GM12892 (cell line): ENCODE measurements around the gene TBC1D5.
A peak's percentile ranks its signal among the peaks of the same experiment; 100 is the strongest.

Experiments
- DNase-seq: peaks from one replicate; pipeline ENCODE4 v3.0.0; 2011; ENCODE audit not compliant: insufficient read length
- FAIRE-seq: peaks from 2 replicates; lab custom pipeline; 2011; peaks lifted over from hg19 to GRCh38; lab: Jason Lieb, UNC
- POLR2A ChIP-seq: IDR thresholded peaks from 2 replicates; pipeline ENCODE4 v1.6.1; 2011; ENCODE audit warnings: low read depth, low read length, control low read depth
- POLR2AphosphoS5 ChIP-seq: IDR thresholded peaks from 2 replicates; pipeline ENCODE4 v1.6.1; 2011; ENCODE audit warnings: low read depth, low read length, control low read depth
- TAF1 ChIP-seq: IDR thresholded peaks from 2 replicates; pipeline ENCODE4 v1.6.1; 2011; ENCODE audit warnings: low read depth, mild to moderate bottlenecking, control low read depth, low read length, borderline replicate concordance

The TBC1D5 gene

DNA sequence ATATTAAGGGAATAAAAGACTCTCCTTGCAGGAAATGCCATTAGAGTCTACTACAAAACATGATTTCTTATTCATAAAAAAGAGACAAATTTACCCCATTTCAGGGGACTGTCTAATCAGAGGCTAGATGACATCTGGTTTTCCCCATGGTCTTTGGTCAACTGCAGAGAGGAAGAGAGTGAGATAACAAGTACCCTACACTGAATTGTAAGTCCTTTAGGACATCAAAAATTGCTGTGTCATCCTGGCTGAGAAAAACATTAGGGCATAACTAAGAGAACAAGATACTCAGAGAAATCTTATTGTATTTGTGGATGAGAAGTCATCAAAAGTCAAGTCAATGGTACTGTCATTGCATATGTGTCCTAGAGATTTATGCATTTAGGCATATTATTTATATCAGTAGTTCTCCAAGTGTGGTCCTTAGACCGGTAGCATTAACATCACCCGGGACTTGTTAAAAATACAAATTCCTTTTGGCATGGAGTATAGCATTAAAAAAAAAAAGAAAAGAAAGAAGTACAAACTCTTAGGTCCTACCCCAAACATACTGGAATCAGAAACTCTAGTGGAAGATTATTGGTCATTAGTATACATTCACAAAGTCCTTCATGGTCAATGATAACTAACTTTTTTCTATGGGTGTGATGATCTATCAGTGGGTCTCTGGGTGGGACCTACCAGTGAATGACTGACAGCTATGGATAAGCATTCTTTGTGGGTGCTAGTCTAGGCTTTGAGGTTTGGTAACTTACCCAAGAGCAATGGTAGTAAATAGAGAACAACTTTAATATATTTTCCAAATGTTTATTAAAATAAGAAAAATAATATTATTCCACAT, 29.0 kb upstream of the TBC1D5 start:
- FAIRE-seq (no peak), DNase-seq (no peak)
- TF ChIP-seq POLR2A = no peak
- no peak for TF ChIP-seq POLR2AphosphoS5
- no peak for TF ChIP-seq TAF1

DNA sequence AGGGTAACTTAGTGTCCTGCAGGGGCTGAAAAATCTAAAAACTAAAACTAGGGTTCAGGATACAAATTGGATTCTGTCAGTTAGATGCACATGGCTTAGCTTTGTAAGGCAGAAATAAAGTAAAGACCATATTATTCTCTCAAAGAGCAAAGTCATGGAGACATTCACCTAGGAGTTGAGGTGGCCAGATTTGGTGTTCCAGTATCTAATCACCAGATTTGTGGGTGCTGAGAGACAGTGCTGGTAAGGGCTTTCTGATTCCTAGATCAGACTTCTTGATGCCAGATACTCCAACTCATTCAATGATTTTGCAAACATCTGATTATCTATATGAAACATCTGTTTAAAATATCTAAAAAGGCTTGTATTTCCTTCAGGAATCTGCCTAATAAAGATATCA, 28.3 kb upstream of the TBC1D5 start:
- FAIRE-seq (no peak), DNase-seq (no peak)
- TF ChIP-seq TAF1 (no peak), POLR2AphosphoS5 (no peak), POLR2A (no peak)

DNA sequence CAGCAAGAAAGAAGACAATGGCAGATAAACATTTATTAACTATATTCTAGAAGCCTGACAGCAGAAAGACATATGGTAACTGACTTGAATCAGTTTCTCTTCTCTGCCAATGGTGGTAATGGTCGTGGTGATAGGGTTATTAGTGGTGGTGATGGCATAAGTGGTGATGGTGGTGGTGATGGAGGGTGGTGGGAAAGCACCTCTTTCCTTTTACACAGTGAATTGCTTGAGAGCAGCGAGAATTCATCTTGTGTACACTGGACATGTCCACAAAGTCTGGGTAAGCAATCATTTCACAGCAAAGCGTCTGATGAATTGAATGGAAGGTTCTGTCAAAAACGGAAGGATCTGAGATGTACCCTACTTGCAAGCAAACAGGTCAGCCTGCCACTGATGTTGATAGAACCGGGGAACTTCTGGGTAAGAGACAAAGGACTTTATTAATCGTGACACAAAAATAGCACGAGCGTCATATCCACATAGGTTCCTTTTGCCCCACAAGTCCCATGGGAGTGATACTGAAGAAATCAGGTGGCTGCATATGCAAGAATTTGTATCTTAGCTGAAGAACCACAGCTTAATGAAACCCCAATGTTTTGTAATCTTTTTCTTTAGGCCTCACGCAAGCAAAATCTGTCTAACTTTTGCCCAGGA, 23.5 kb upstream of the TBC1D5 start:
- TF ChIP-seq POLR2A (no peak), POLR2AphosphoS5 (no peak), TAF1 (no peak)
- peak; percentile 17 for FAIRE-seq
- DNase-seq = no peak

DNA sequence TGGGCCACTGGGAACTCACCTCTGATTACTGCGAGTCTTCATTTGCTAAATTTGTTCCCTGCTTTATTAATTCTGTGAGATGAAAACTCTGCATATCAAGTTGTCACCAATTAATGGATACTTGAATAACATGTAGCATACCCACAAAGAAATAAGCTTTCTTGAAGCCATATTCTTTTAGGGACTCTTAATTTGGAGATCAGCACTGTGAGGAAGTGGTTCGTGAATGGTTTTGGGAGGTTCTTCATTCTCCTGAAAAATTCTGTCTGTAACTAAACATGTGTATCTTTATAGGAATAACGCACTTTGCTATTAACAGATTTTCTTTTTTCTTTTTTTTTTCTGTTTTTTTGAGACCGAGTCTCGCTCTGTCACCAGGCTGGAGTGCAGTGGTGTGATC, 19.1 kb upstream of the TBC1D5 start:
- TF ChIP-seq POLR2A = no peak
- no peak for TF ChIP-seq TAF1
- no peak for TF ChIP-seq POLR2AphosphoS5
- FAIRE-seq (no peak), DNase-seq (no peak)

DNA sequence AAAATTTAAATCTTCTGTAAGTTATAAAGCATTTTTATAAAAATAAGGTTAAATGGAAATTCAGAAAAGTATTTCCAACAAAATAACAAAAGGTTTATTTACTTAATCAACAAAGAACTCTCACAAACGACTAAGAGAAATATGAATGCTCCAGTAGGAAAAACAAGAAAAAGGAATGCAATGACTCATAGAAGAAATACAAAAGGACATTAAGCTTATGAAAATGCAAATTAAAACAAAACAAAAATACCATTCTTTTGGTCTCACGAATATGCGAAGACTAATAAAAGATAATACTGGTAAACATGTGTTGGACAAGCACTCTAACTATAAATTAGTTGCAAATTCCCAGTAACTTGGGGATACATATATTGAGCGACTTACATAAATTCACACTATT, 17.5 kb upstream of the TBC1D5 start:
- FAIRE-seq = no peak
- TF ChIP-seq TAF1 (no peak), POLR2AphosphoS5 (no peak), POLR2A (no peak)
- no peak for DNase-seq

DNA sequence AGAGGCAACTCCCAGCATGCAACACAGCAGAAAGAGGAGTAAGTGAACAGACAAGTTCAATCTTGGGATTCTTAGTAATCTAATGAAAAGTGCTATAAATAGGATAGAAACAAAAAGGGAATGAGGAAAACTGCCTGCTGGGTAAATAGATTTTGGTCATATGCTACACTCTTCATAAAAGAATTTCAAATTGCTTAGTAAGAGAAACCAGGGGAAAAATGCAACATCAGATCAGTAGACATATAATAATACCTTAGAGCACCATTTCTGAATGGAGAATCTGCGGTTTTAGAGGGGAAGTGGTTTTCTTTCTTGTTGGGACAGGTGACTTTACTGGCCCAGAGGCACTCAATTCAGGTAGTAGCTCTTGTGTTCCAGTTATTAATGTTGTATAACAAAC, 13.4 kb upstream of the TBC1D5 start:
- TF ChIP-seq POLR2AphosphoS5 (no peak), POLR2A (no peak), TAF1 (no peak)
- DNase-seq = no peak
- FAIRE-seq = no peak

DNA sequence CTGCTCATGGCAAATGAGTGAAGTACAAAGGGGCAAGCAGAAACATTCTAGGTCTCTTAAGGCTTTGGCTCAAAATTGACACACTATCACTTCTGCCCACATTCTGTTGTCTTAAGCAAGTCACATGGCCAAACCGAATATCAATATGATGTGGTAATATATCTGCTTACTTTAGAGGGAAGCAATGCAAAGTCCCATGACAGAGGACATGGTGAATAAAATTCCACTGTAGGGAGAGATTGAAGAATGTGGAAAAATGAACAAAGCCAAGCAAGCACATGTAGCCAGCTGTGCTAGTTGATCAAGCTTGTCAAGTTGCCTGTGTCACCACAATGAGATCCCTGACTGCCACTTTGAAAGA, 11.2 kb upstream of the TBC1D5 start:
- TF ChIP-seq POLR2AphosphoS5 = no peak
- no peak for TF ChIP-seq TAF1
- no peak for TF ChIP-seq POLR2A
- FAIRE-seq (peak; percentile 17), DNase-seq (no peak)

DNA sequence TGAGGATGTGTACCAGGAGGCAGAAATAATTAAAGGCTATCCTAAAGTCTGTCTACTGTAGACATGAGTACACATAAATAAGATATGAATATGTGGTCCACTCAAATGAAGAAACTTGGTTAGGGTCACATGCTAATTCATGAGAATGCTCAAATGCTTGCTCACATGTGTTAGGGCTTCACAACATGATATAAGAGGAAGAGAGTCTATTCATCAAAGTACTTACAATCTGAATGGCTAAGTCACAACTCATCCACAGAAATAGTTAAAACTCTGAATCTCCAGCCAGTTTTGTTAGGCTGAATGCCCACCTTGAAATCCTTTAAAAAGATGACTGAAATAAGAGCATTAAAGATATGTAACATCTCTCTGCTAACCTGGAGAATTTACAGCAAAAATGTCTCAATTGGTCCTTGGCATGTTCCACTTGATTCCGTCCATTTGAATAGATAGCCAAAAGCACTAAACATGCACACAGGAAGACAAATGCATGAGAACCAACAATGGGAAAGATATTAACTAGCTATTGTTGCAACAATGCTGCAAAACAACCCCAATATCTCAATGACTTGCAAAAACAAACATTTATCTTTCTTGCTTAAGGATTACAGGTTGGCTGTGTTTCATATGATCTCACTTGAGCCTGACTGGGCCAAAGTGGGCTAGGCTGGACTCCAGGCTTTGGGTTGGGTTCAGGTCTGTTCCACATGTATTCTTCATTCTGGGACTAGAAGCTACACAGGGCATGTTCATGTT, 10.6 kb upstream of the TBC1D5 start:
- DNase-seq (no peak), FAIRE-seq (no peak)
- no peak for TF ChIP-seq POLR2AphosphoS5
- no peak for TF ChIP-seq POLR2A
- no peak for TF ChIP-seq TAF1

DNA sequence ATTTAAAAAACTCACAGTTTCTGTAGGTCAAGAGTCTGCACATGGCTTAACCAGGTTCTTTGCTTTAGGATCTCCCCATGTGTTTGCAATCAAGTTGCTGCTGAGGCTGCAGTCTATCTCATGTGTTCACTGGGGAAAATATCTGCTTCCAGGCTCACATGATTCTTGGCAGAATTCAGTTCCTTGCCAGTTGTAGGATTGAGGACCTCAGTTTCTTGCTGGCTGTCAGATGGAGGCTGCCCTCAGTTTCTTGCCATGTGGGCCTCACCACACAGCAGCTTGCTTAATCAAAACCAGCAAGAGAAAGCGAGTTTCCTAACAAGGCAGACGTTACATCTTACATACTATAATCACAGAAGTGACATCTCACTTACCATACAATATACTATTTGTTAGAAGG, 10.0 kb upstream of the TBC1D5 start:
- DNase-seq (no peak), FAIRE-seq (no peak)
- TF ChIP-seq POLR2A (no peak), TAF1 (no peak), POLR2AphosphoS5 (no peak)

DNA sequence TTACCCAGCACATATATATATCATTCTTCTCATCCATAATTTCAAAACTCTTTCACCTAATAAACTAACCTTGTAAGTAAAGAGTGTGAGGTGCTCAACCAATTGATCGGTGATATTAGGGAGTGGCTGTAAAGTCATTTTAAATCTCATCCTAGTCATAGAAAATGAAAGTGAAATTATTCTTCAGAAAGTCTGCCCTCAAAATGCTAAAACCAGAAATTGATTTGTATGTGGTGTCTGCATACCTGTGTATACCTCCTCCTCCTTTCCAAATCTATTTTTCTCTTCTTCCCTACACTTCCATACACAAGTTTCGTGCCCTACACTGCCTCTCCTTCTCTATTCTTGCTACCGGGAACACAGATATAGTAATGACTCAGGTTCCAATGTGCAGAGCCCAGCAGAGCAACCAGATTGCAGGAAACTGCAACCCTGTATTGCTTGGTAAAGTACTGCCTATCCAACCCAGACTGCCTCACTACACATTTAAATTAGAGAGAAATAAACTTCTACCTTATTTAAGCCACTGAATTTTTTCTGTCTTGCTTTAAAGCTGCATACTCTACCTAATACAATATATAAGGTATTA, 7.4 kb upstream of the TBC1D5 start:
- FAIRE-seq = peak; percentile 9
- no peak for DNase-seq
- no peak for TF ChIP-seq POLR2AphosphoS5
- TF ChIP-seq TAF1 = no peak
- TF ChIP-seq POLR2A = no peak

DNA sequence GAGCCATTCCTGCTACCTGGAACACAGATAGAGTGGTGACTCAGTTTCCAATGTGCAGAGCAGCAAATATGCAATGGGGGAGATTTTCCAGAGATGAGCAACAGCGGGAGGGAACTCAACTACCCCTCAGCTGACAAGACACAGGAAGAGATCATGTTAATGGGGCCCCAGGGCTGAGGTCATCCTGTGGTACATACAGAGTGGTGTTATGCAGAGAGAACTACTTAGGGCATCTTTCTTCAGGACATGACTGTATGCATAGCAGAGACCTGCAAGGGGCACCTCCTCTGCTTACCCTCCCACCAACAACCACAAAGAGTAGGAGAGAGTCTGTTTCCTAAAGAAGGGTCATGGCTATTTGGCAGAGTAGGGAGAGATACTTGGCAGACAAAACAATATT, 6.8 kb upstream of the TBC1D5 start:
- TF ChIP-seq TAF1 (no peak), POLR2A (no peak), POLR2AphosphoS5 (no peak)
- DNase-seq (no peak), FAIRE-seq (no peak)

DNA sequence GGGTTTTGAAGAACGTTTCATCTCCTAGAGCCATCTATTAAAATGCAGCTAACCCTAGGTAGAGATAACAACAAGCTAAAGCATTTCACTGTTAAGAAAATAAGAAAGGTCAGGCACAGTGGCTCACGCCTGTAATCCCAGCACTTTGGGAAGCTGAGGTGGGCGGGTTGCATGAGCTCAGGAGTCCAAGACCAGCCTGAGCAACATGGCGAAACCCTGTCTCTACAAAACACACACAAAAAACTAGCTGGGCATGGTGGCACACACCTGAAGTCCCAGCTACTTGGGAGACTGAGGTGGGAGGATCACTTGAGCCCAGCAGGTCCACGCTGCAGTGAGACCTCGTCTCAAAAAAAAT, 5.4 kb upstream of the TBC1D5 start:
- no peak for FAIRE-seq
- TF ChIP-seq POLR2A (no peak), TAF1 (no peak)
- DNase-seq = no peak
